ENCODE results near the gene HSPD1.

The HSPD1 gene

DNA sequence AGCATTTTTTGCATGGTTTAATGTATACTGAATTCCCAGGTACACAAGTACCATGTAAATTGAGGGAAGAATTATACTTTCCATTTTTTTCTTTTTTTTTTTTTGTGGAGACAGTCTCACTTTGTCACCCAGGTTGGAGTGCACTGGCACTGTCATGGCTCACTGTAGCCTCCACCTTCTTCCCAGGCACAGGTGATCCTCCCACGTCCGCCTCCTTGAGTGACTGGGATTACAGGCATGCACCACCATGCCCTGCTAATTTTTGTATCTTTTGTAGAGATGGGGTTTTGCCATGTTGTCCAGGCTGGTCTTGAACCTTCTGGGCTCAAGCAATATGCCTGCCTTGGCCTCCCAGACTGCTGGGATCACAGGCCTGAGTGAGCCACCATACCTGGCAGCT is 4.4 kb upstream of the HSPD1 start:
- TF ChIP-seq GATA3 (IDR thresholded peaks at IDR 0.05; ENCODE audit: low read depth, low read length) (no peak), GATA2 (IDR thresholded peaks at IDR 0.05; ENCODE audit: low read depth, low read length) (no peak)

DNA sequence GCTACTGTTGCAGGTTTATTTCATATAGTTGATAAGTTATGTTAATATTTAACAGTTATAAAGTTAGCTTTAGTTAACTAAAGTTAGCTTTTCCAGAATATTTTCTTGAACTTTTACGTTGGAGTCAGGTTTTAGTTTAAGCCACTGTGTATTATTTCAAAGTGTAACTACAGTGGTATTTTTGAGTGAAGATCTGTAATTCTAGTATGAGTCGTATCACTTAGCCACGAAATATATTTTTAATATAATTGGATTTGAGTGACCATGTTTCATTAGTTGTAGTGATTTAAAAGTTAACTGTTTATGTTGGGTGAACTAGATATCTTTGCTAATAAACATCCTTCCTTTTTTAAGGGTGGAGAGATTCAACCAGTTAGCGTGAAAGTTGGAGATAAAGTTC is 3.0 kb upstream of the HSPD1 start:
- TF ChIP-seq GATA2 (IDR thresholded peaks at IDR 0.05; ENCODE audit: low read depth, low read length) (no peak), GATA3 (IDR thresholded peaks at IDR 0.05; ENCODE audit: low read depth, low read length) (no peak)

DNA sequence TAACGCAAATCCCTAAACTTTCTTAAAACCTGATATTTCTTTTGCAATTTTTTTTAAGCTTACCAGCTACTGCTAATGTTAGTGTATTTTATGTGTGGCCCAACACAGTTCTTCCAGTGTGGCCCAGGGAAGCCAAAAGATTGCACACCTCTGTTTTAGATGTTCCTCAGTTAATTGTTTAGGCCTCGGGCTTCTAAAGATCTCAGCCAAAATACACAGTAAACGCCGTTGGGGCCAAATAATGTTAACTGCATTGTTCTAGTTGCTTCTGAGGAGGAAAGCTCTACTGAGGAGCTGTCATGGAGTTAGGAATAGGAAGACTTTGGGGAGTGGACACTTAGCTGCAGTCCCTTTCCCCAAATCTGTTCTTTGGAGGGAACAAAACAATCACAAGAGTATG is 2.6 kb upstream of the HSPD1 start:
- no peak for TF ChIP-seq GATA3 (IDR thresholded peaks at IDR 0.05; ENCODE audit: low read depth, low read length)
- TF ChIP-seq GATA2 (IDR thresholded peaks at IDR 0.05; ENCODE audit: low read depth, low read length): no peak

DNA sequence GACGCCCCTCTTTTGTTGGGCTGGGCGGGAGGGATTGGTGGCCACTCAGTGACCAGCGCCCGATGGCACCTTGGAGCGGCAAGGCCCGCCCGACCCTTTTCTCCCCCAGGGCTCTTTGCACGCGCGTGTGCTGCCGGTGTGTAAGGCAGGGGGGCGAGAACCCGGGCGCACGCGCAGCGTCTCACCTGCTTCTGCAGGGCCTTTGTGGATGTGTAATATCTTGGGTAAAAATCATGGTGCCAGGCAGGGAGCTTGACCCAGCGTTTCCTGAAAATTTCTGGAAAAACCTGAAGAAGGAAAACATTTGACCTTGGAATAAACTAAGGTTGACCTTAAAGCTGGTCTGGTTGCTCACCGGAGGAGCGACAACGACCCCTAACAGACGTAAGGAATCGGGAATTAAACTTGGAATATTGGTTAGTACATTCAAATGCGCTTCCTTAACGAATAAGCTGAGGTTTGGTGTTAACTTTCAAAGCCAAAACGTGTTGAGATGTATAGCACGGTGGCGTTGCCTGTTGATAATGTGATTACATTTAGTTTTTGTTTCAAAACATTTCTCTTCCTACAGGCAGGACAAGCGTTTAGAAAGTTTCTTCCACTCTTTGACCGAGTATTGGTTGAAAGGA is 977 bp upstream of the HSPD1 start:
- TF ChIP-seq GATA3 (IDR thresholded peaks at IDR 0.05; ENCODE audit: low read depth, low read length) (no peak), GATA2 (IDR thresholded peaks at IDR 0.05; ENCODE audit: low read depth, low read length) (no peak)

DNA sequence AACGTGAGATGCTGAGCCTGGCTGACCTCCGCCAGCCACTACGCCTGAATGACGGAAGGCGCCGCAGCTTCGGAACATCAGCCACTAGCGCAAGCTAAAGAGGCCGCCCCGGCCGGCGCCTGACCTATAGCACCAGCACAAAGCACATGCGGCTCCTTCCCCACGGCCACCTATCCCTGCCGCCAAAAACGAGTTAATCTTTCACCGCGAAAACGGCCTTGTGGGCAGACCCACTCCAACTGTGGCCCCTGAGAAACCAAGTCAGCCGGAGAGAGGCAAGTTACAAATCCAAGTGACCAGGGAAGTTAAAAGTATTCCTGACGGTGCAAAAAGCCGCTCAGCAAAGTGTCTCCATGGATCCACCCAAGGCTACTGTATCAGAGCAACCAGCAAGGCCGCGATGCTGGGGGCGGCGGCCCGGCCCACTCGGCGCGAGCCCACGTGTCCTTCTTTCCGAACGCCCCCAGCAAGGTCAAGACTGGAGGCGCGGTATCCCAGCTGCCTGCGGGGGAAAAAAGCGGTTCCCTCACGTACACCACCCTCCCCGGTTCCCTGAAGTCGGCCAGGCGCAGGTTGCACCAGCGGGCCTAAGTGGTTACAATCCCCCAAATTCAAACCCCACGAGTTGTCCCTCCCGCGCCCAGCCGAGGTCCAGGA is 575 bp downstream of the HSPD1 start:
- TF ChIP-seq GATA2 (IDR thresholded peaks at IDR 0.05; ENCODE audit: low read depth, low read length) (no peak), GATA3 (IDR thresholded peaks at IDR 0.05; ENCODE audit: low read depth, low read length) (no peak)

DNA sequence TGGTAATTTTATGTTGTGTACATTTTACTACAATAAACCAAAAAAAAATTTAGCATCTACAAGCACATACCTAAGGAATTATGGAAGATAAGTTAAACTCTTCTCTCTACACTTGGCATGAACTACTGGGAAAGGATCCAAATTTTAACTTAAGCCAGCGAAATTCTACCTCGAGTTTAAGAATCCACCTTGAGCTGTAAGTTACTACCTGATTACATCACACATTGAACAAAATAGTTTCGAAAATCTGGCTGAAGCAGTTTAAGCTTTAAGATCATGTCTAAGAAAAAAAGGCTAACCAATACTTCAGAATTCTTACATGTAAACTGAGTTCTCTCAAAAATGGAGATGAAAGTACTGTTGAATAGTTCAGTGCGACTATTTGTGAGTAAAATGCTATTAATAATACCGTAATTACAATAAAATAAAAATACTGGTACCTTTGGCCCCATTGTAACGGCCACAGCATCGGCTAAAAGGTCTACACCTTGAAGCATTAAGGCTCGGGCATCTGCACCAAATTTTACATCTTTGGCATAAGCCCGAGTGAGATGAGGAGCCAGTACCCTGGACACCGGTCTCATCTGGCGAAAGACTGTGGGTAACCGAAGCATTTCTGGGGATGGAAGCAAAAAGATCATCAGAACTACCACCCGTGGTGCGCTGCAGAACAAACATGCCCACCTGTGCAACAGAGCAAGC is 1.3 kb downstream of the HSPD1 start:
- no peak for TF ChIP-seq GATA2 (IDR thresholded peaks at IDR 0.05; ENCODE audit: low read depth, low read length)
- TF ChIP-seq GATA3 (IDR thresholded peaks at IDR 0.05; ENCODE audit: low read depth, low read length): no peak

DNA sequence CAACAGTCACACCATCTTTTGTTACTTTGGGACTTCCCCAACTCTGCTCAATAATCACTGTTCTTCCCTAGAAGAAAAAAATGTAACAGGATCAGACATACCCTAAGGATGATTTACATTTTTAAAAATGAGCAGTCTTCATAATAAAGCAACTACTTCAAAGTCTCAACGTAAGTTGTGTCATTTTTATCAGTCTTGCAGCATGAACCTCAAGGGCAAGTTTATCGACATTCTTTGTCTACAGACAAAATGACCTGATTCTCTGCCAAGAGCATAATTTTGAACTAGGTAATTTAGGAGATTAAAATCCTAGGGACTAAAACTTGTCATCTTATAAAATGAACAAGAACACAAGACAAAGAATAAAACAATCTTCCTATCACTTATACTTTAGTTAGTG is 2.3 kb downstream of the HSPD1 start:
- TF ChIP-seq GATA2 (IDR thresholded peaks at IDR 0.05; ENCODE audit: low read depth, low read length) (no peak), GATA3 (IDR thresholded peaks at IDR 0.05; ENCODE audit: low read depth, low read length) (no peak)

DNA sequence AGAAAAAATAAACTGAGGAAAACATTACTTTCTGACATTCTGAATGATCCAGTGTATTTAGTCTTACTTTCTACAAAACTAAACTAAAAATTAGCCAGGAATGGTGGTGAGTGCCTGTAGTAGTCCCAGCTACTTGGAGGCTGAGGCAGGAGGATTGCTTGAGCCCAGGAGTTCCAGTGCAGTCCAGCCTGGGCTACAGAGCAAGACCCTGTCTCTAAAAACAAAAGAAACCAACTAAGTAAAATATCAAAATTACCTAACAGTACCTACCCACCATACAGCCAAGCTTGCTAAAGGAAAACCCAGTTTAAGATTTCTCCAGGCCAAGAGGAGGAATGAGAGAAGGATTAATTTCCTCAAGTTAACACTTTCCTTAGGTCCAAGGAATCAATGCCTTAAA is 2.9 kb downstream of the HSPD1 start:
- TF ChIP-seq GATA2 (IDR thresholded peaks at IDR 0.05; ENCODE audit: low read depth, low read length) (no peak), GATA3 (IDR thresholded peaks at IDR 0.05; ENCODE audit: low read depth, low read length) (no peak)

DNA sequence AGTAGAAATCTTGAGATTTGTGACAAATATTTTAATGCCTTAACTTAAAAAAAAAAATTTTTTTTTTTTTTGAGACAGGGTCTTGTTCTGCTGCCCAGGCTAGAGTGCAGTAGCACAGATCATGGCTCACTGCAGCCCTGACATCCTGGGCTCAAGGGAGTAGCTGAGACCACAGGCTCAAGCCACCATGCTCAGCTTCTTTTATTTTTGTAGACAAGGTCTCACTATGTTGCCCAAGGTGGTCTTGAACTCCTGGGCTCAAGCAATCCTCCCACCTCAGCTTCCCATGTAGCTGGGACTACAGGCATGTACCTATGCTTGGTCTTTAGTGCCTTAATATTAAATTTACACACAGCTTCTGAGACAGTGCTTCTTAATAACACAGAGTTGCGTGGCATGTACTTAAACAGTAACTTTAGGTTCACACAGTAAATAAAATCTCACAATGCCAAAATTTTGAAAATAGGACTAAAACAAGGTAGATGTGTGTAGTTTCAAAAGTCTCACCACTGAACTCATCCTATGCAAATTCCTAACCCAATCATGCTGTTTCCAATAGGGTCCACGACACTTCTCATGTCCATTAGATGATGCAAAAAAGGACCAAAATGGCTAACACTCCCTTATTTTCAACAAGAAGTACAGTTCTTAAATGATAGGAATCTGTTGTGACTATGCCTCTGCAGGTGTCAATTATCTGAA is 4.1 kb downstream of the HSPD1 start:
- no peak for TF ChIP-seq GATA3 (IDR thresholded peaks at IDR 0.05; ENCODE audit: low read depth, low read length)
- TF ChIP-seq GATA2 (IDR thresholded peaks at IDR 0.05; ENCODE audit: low read depth, low read length): no peak

DNA sequence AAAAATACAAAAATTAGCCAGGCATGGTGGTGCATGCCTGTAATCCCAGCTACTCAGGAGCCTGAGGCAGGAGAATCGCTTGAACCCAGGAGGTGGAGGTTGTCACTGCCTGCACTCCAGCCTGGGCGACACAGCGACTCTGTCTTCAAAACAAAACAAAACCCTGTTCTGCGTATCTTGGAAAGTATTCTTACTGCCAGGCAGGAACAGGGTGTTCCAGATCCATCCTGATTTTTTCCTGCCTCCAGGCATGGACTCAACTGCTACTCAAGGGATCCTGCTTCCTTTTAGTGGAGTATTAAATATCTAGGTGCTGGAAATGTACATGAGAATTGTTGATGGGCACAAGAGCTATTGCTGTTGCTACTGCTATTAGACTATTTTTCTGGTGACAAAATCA is 12.3 kb downstream of the HSPD1 start:
- TF ChIP-seq GATA3 (IDR thresholded peaks at IDR 0.05; ENCODE audit: low read depth, low read length) (no peak), GATA2 (IDR thresholded peaks at IDR 0.05; ENCODE audit: low read depth, low read length) (no peak)

DNA sequence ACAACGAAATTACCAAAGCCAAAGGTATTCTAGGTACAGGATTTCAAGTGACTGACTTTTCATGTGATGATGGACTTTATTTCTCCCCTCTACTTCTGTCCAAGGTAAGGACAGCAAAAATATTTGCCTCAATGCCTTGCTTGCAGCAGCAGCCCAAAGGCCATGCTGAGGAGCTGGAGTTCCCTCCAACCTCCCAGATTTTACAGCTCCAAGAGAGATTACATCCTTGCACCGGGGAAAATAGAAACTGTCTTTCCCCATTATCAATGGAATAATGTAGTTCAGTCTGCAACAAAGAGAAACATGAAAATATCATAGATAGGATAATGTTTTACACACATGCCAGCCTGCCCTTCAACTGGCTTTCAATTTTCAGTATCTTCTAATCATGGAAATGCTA is 13.5 kb downstream of the HSPD1 start:
- no peak for TF ChIP-seq GATA2 (IDR thresholded peaks at IDR 0.05; ENCODE audit: low read depth, low read length)
- TF ChIP-seq GATA3 (IDR thresholded peaks at IDR 0.05; ENCODE audit: low read depth, low read length): no peak

DNA sequence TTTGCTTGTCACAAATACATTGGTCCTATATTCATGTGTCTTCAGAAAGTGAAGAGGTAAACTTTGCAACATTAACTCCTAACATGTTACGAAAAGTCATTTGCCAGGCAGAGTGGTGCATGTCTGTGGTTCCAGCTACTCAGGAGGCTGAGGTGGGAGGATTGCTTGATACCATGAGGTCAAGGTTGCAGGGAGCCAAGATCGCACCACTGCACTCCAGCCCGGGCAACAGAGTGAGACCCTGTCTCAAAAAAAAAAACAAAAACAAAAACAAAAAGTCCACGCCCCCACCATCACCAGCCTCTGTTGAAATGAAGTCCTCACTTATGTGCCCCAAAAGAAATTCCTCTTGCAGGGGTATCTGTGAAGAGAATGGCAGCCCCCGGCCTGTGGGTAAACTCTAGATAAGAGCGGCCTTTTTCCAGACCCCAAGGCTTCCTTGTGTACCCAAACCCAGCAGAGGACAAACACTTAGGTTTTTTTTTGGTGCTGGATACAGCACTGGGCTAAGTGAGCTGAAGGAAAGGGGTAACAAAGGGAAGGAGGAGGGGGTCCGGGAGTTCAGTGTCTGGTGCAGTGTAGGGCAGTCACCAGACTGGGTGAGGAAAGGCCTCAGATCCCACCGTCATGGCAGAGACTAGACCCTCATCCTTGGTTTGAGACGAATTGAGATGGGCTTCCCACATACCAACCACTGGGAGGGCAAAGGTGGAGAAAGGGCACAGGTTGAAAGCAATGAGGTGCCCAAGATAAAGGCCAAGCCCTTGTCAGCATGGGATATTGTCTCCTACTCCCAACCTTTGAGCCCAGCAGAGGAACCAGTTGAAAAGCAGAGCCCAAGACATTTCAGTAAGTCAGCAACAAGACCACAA is 19.2 kb downstream of the HSPD1 start:
- TF ChIP-seq GATA3 (IDR thresholded peaks at IDR 0.05; ENCODE audit: low read depth, low read length) (no peak), GATA2 (IDR thresholded peaks at IDR 0.05; ENCODE audit: low read depth, low read length) (no peak)

DNA sequence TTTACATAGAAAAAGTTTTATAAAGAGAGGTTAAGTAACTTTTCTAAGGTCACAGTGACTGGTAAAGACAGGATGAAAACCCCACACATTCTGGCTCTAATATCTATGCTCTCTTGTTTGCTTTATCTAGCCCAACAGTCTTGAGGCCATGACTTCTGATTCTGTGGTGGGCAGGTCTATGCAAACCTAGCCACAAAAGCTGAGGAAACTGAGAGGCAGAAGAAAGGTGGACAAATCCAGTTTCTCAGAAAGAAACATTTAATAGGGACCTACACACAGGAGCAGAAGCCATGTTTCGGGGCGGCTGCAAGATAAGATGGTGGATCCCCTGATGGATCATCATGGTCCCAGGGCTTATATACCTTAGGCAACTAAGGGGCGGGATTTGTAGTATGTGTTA is 21.8 kb downstream of the HSPD1 start:
- TF ChIP-seq GATA3 (IDR thresholded peaks at IDR 0.05; ENCODE audit: low read depth, low read length) (no peak), GATA2 (IDR thresholded peaks at IDR 0.05; ENCODE audit: low read depth, low read length) (no peak)

DNA sequence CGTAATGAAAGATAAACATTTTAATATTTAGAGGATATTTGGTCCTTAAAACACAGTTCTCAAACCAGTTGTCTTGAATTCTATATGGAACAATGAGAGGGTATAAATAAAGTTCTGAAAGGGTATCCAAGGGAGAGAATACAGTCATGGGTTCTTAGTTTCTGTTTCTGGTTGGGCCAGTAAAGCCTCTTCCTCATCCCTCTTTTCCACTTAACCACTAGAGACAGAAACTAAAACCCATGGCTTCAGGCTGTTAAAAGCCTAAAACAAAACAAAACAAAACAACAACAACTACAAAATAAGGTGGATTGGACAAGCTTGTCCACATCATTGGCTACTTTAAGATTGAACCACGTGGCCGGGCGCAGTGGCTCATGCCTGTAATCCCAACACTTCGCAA is 27.5 kb downstream of the HSPD1 start:
- TF ChIP-seq GATA3 (IDR thresholded peaks at IDR 0.05; ENCODE audit: low read depth, low read length) (no peak), GATA2 (IDR thresholded peaks at IDR 0.05; ENCODE audit: low read depth, low read length) (no peak)
